PC-9 (cell line): ENCODE results near the gene CALHM1.

Experiments used
- EZH2 ChIP-seq: fragments of 200-600 bp; sonication (generic); IDR thresholded peaks from 2 replicates; pipeline ENCODE4 v1.8.0; 2017; ENCODE audit warnings: antibody characterized with exemption, low read depth
- TF ChIP-seq, protein P1 (sequence below): fragments of 200-600 bp; sonication (generic); conservative IDR thresholded peaks from 2 replicates; pipeline ENCODE4 v1.6.1; 2017; ENCODE audit warnings: mixed run types, antibody characterized with exemption, mild to moderate bottlenecking, moderate library complexity

DNA sequence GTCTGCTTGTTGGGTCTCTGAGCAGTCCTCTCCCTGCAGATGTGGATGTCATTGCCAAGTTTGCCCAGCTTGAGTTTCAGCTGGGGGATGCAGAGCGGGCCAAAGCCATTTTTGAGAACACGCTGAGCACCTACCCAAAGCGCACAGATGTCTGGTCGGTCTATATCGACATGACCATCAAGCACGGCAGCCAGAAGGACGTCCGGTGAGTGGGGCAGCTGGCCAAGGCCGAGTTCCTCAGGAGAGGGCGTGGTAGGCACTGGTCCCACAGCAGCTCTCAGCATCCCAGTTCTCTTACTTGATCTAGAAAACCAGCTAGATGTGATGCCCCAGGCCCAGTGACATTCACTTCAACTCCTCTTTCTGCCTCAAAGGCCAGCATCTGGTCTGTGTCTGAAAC lies 14.2 kb downstream of the CALHM1 start:
- no peak for TF ChIP-seq EZH2
- TF ChIP-seq, protein P1, sequence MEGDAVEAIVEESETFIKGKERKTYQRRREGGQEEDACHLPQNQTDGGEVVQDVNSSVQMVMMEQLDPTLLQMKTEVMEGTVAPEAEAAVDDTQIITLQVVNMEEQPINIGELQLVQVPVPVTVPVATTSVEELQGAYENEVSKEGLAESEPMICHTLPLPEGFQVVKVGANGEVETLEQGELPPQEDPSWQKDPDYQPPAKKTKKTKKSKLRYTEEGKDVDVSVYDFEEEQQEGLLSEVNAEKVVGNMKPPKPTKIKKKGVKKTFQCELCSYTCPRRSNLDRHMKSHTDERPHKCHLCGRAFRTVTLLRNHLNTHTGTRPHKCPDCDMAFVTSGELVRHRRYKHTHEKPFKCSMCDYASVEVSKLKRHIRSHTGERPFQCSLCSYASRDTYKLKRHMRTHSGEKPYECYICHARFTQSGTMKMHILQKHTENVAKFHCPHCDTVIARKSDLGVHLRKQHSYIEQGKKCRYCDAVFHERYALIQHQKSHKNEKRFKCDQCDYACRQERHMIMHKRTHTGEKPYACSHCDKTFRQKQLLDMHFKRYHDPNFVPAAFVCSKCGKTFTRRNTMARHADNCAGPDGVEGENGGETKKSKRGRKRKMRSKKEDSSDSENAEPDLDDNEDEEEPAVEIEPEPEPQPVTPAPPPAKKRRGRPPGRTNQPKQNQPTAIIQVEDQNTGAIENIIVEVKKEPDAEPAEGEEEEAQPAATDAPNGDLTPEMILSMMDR = no peak
